Stomach (tissue), 9 donors: ENCODE data around the gene CRYBB3. TPM values are rescaled to one million over a fixed set of nuclear protein-coding genes. Genes with fewer than 3 reads are reported as not detected.

ENCODE experiments used
- DNase-seq, 2 donors: peaks; one replicate each; pipeline versions ENCODE4 v3.0.0 to v3.0.0-alpha.2; 2013 to 2019
- H3K27ac ChIP-seq, 5 donors: fragments of 200-600 bp in 4 of 5; sonication (generic) in 4 of 5; one replicate each; pipeline ENCODE4 v1.5.1; 2013 to 2019; ENCODE audit warnings: mild to moderate bottlenecking in 1 of 5, moderate library complexity in 1 of 5
- H3K27me3 ChIP-seq, 3 donors: fragments of 200-600 bp; sonication (generic); one replicate each; pipeline ENCODE4 v1.5.1; 2017 to 2019; ENCODE audit warnings: mixed run types in 1 of 3
- H3K36me3 ChIP-seq, 4 donors: fragments of 200-600 bp; sonication (generic); 1 replicate in 3 of 4; 2 replicates in 1 of 4; pipeline ENCODE4 v1.5.1; 2016 to 2019
- H3K4me1 ChIP-seq, 4 donors: fragments of 200-600 bp; sonication (generic); one replicate each; pipeline ENCODE4 v1.5.1; 2016 to 2019
- H3K4me3 ChIP-seq, 4 donors: fragments of 200-600 bp; sonication (generic) in 3 of 4; one replicate each; pipeline ENCODE4 v1.5.1; 2016 to 2019; ENCODE audit warnings: mild to moderate bottlenecking in 1 of 4
- H3K9me3 ChIP-seq, 4 donors: fragments of 200-600 bp; sonication (generic); one replicate each; pipeline ENCODE4 v1.5.1; 2016 to 2019
- EP300 ChIP-seq: sonication (generic); formaldehyde crosslinking; IDR thresholded peaks from one replicate; pipeline ENCODE4 v1.6.1; 2017; ENCODE audit warnings: antibody characterized with exemption
- POLR2A ChIP-seq, 4 donors: fragments of 450-650 bp; IDR thresholded peaks; one replicate each; pipeline ENCODE4 v1.6.1; 2016; ENCODE audit warnings: antibody characterized with exemption in 4 of 4, control low read depth in 2 of 4, mild to moderate bottlenecking in 1 of 4, moderate library complexity in 1 of 4
- POLR2AphosphoS5 ChIP-seq, 3 donors: sonication (generic); formaldehyde crosslinking; IDR thresholded peaks; one replicate each; pipeline ENCODE4 v1.6.1; 2016; ENCODE audit warnings: antibody characterized with exemption in 3 of 3
- WGBS, 5 donors: extraction: QIAGEN DNeasy Blood & Tissue Kit in 3 of 5; methylation state at CpG; one replicate each; pipeline versions ENCODE4 v1.1.5 to v1.1.7; 2013 to 2018; 5-methylcytosine and 5-hydroxymethylcytosine counted together
- intact Hi-C: fragments of 100-400 bp; cut with DNase I; formaldehyde crosslinking; loops from one replicate; pipeline ENCODE4 v1.15.1; 2023; ENCODE audit warnings: low total_unique reads
- polyA plus RNA-seq, 3 donors: library from polyadenylated mRNA; stranded (reverse); fragments of 200-250 nt; gene quantifications; one replicate each; pipeline ENCODE4 v1.2.3, GENCODE V29; 2013
- total RNA-seq, 5 donors: library from RNA; depleted of rRNA; stranded (reverse); fragments of >200 nt; gene quantifications; one replicate each; pipeline versions ENCODE4 v1.1.0 to v1.2.3, GENCODE V29; 2014 to 2016
- TF ChIP-seq, protein P1 (sequence below), 7 experiments: fragments of 450-650 bp in 4 of 7; fragments of 200-600 bp in 3 of 7; sonication (generic) in 3 of 7; IDR thresholded peaks; one replicate each; pipeline ENCODE4 v1.5.1; 2016 to 2019; ENCODE audit warnings: antibody characterized with exemption in 7 of 7, control low read depth in 2 of 7, mild to moderate bottlenecking in 1 of 7
- donor health status: healthy with polysubstance abuse.
- donor health status: Bipolar disorder and iron deficiency.
- donor health status: healthy.

The CRYBB3 gene
- total and polyA plus RNA-seq, 8 donors, result 0.33 TPM; not detected in 7

DNA sequence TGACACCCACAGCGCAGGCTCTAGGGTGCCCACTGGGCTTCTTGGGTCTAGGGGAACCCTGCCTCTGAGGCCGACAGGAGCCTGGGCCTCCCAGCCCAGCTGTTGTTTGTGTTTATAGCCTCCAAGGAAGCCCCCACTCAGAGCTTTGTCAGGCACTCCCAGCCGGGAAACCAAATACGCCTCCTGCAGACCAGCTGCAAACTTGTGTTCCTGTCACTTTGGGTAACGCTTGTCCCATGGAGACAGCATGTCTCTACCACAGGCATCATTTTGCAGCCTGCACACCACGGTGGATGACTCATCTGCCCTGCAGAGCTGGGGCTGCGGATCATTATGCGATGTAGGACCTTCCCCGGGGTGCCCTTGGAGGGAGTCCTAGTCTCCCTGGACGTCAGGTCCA is 40.6 kb upstream of the CRYBB3 start:
- peaks cover 8 to 30% (median 17%) of the 10 kb centered on the region in 4 donors for H3K4me1 ChIP-seq
- no peak for DNase-seq
- WGBS, 5 donors, result 60 to 80% (median 70%) methylated on average over 7 to 10 of the region's 10 CpGs
- H3K27me3 ChIP-seq, result no peaks in the 10 kb centered on the region
- H3K27ac ChIP-seq, result no peak overlapping the region
- TF ChIP-seq POLR2A (IDR thresholded peaks at IDR 0.05) (no peak), POLR2AphosphoS5 (IDR thresholded peaks at IDR 0.05) (no peak), EP300 (no peak)
- TF ChIP-seq, protein P1, sequence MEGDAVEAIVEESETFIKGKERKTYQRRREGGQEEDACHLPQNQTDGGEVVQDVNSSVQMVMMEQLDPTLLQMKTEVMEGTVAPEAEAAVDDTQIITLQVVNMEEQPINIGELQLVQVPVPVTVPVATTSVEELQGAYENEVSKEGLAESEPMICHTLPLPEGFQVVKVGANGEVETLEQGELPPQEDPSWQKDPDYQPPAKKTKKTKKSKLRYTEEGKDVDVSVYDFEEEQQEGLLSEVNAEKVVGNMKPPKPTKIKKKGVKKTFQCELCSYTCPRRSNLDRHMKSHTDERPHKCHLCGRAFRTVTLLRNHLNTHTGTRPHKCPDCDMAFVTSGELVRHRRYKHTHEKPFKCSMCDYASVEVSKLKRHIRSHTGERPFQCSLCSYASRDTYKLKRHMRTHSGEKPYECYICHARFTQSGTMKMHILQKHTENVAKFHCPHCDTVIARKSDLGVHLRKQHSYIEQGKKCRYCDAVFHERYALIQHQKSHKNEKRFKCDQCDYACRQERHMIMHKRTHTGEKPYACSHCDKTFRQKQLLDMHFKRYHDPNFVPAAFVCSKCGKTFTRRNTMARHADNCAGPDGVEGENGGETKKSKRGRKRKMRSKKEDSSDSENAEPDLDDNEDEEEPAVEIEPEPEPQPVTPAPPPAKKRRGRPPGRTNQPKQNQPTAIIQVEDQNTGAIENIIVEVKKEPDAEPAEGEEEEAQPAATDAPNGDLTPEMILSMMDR (IDR thresholded peaks at IDR 0.05), result no peak
- intact Hi-C loops, result loop anchor here (10.0 kb wide), 1 partner anchor 54 kb away; no protein-coding TSS in a partner anchor
- no peak overlapping the region for H3K4me3 ChIP-seq
- H3K9me3 ChIP-seq, result no peaks in the 10 kb centered on the region
- H3K36me3 ChIP-seq, result peaks cover 0 to 5% (median 4%) of the 10 kb centered on the region in 4 donors

DNA sequence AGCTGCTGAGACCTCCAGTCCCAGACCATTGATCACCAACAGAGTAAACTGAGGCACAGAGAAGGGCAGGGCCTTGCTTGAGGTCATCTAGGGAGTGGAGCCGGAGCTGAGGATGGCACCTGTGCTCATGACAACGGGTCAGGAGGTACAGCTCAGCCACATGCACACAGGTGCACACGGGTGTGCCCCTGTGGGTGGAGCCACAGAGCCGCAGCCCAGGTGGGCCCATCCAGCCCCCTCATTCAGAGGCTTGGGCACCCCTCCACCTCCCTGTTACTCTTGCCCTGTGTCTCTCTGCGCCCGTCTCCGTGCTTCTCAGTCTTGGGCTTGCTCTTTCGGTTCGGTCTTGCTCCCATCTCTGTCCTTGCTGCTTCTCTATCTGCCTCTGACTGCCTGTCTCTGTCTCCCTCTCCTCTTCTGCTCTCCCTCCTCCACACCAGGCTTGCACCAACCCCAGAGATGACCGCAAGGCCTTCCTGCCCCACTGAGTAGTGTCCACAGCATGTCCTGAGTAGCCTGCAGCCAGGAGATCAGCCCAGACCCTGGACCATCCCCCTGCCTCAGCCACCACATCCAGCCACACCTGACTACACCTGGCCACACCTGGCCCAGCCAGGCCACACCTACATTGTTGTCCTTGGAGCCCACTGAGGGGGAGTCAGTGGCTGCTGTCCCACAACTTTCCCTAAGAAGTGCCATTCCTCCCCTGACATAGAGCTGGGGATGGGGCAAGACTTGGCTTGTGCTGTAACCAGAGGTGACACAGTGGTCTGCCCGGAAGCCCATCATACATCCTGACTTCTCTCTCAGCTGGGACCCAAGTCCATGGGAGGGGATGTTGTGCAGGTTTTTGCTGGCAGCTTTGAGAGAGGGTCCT is 39.3 kb upstream of the CRYBB3 start:
- TF ChIP-seq, protein P1 (IDR thresholded peaks at IDR 0.05), result no peak
- Histone ChIP-seq H3K9me3 (no peaks in the 10 kb centered on the region), H3K27ac (no peak overlapping the region), H3K4me3 (no peak overlapping the region), H3K36me3 (peaks cover 0 to 5% (median 4%) of the 10 kb centered on the region in 4 donors), H3K4me1 (peaks cover 0 to 28% (median 12%) of the 10 kb centered on the region in 4 donors), H3K27me3 (no peaks in the 10 kb centered on the region)
- no peak for DNase-seq
- intact Hi-C loops, result no loop called here
- WGBS, 5 donors, result 83 to 89% (median 86%) methylated on average over 11 of the region's 11 CpGs

DNA sequence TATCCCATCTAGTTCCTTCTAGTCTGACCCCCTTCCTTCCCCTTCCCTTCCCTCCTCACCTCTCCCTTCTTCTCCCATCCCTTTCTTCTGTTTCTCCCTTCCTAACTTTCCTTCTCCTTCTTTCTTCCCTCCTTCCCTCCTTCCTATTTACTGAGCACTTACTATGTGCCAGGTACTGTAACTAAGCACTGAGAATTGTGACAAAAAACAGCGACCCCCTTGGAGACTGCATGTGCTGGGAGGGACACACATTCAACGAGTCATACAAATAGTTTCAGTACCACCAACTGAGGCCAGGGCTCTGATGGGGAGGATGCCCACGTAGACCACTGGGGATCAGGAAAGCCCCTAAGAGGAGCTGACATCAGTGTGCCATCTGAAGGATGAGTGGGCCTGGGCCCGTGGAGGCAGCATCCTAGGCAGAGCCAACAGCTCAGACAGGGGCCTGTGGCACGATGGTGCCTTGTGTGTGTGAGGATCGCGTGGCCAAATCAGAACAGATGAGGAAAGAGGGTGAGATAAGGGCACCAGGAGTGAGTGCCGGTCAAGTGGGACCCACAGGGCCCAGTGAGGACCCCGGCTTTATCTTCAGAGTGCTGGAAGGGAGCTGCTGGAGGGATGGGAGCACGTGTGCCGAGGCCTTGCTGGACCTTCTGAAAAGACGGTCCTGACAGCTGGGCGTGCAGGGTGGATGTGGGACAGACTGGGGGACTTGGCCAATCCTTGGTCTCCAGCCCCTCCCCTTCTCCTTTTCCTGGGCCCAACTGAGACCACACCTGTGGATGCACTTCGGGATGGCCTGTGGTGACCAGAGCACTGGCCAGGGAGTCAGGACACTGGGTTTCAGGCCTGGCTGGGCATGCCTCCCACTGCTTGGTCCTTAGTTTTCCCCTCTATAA is 38.4 kb upstream of the CRYBB3 start:
- H3K9me3 ChIP-seq, result no peaks in the 10 kb centered on the region
- DNase-seq, result no peak
- H3K27ac ChIP-seq, result no peak overlapping the region
- TF ChIP-seq POLR2AphosphoS5 (IDR thresholded peaks at IDR 0.05) (no peak), POLR2A (IDR thresholded peaks at IDR 0.05) (no peak), EP300 (no peak)
- TF ChIP-seq, protein P1 (IDR thresholded peaks at IDR 0.05), result no peak
- intact Hi-C loops, result no loop called here
- H3K4me3 ChIP-seq, result no peak overlapping the region
- H3K4me1 ChIP-seq, result peaks cover 0 to 31% (median 14%) of the 10 kb centered on the region in 4 donors
- H3K27me3 ChIP-seq, result no peaks in the 10 kb centered on the region
- peaks cover 0 to 5% (median 4%) of the 10 kb centered on the region in 4 donors for H3K36me3 ChIP-seq
- WGBS, 5 donors, result 75 to 86% (median 82%) methylated on average over 13 to 14 of the region's 14 CpGs

DNA sequence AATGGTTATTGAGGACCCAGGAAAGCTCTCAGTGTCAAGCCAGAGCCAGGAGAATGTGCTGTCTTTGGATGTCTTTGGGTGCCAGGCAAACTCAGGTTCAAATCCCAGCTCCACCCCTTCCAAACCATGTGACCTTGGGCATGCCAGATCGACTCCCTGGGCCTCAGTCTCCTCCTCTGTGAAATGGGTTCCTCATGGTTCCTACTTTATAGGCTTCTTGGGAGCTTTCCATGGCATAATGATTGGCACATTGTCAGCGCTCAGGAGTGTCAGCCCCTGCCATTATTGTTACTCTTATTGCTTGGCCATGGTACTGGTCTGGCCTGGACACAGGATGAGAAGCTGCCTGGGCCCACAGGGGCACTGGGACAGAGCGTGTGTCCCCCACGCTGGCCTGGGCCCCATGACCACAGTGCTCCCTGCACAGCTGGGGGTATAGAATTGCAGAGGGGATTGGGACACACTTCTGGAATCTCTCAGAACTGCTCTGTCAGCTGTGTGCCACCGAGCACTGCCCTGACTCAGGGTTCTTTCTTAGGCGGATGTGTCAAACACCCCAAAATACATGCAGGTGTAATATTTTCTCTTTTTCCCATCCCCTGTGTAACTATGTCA is 37.6 kb upstream of the CRYBB3 start:
- no peak for DNase-seq
- intact Hi-C loops, result no loop called here
- peaks cover 0 to 31% (median 14%) of the 10 kb centered on the region in 4 donors for H3K4me1 ChIP-seq
- no peaks in the 10 kb centered on the region for H3K9me3 ChIP-seq
- H3K4me3 ChIP-seq, result no peak overlapping the region
- WGBS, 5 donors, result 84 to 94% (median 89%) methylated on average over 6 of the region's 6 CpGs
- no peak overlapping the region for H3K27ac ChIP-seq
- H3K27me3 ChIP-seq, result no peaks in the 10 kb centered on the region
- TF ChIP-seq POLR2A (IDR thresholded peaks at IDR 0.05) (no peak), POLR2AphosphoS5 (IDR thresholded peaks at IDR 0.05) (no peak), EP300 (no peak)
- TF ChIP-seq, protein P1 (IDR thresholded peaks at IDR 0.05), result no peak
- peaks cover 0 to 5% (median 4%) of the 10 kb centered on the region in 4 donors for H3K36me3 ChIP-seq
